GM19025 (cell line): Measurements from ENCODE around the gene EXD3.
"Not testable (repeated sequence)": the region's sequence is repeated elsewhere in the genome, so short reads cannot be mapped to it uniquely, and the experiment has no call there.

Experiments
- ATAC-seq: cut with Tn5 transposase; IDR thresholded peaks from one replicate; pipeline ENCODE4 v1.9.1; 2021; ENCODE audit warnings: mild to moderate bottlenecking, low read depth, moderate library complexity; ENCODE audit not compliant: unreplicated experiment

The EXD3 gene

DNA sequence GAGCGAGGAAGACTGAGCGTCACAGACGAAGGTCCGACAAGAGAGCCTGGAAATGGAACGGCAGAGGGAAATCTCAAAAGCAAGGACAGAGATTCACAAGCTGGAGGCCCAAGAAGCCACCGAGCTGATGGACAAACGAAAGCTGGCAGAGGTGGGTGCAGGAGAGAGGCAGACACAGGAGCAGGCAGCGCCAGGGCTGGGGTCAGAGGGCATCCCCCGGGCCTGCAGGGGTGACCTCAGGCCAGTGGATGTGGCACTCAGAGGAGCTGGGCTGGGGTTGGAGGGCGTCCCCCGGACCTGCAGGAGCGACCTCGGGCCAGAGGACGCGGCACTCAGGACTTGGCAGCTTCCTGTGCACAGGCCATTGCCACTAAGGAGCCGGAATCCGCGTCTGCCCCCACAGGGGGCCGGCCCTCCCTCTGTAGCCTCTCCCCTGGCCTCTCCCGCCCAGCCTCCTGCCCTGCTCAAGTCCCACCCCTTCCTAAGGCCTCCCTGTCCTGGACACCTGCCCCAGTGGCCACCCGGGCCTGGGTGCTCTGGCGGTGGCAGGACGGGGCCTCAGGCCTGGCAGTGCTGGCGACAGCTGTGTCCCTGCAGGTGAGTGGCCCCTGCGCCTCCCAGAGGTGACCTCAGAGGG, 40.4 kb downstream of the EXD3 start:
- no peak for ATAC-seq

DNA sequence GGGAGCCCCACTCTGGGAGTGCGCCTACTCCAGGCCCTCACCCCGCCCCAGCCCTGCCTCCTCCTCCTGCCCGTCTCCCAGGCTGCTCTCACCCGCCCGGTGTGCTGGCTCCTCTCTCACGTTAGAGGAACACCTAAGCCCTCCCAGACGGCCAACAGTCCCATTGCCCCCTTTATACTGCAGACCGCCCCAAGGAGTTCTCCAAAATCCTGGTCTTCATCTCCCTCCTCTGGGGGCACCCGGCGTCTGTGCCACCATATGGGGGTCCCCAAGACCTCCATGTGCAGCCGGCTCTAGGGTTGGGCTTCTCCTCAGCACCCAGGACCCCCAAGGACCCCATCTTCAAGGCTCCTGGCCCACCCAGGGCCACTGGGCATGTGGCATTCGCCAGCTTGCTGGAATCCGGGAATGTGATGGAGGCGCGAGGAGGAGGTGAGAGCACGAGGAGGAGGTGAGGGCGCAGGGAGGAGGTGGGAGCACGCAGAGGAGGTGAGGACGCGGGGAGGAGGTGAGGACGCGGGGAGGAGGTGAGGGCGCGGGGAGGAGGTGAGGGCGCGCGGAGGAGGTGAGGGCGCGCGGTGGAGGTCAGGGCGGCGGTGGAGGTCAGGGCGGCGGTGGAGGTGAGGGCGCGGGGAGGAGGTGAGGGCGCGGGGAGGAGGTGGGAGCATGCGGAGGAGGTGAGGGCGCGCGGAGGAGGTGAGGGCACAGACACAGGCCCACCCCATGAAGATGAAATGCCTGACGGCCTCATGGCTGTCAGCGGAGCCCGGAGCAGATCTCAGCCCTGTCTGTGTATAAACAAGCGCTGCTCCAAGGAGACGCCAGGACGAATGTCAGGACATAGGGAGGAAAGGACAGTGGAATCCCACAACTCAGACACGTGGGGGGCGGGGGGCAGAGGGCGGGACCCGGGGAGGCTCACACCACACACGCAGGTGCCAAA, 41.2 kb downstream of the EXD3 start:
- no peak for ATAC-seq

DNA sequence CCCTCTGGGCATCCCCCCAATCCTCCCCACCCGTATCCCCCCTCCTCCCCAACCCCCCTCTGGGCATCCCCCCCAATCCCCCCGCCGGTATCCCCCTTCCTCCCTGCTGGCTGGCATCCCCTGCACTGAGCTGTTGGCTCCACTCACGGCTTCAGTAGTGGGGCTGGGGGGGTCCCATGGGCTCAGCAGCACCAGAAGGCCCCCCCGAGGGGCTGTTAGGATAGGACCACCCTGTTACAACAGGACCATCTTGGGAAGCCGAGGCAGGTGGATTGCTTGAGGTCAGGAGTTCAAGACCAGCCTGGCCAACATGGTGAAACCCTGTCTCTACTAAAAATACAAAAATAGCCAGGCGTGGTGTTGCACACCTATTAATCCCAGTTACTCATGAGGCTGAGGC, 42.4 kb downstream of the EXD3 start:
- no peak for ATAC-seq

DNA sequence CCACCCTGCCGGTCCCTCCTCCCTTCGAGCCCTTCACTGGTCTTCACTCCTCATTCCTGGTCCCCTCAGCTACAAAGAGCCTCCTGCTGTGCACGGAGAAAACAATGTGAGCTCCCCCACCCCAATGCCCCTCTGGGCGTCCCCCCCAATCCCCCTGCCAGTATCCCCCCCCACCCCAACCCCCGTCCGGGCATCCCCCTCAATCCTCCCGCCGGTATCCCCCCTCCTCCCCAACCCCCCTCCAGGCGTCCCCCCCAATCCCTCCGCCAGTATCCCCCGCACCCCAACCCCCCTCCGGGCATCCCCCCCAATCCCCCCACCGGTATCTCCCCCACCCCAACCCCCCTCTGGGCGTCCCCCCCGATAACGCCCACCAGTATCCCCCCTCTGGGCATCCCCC, 42.8 kb downstream of the EXD3 start:
- ATAC-seq, result no peak

DNA sequence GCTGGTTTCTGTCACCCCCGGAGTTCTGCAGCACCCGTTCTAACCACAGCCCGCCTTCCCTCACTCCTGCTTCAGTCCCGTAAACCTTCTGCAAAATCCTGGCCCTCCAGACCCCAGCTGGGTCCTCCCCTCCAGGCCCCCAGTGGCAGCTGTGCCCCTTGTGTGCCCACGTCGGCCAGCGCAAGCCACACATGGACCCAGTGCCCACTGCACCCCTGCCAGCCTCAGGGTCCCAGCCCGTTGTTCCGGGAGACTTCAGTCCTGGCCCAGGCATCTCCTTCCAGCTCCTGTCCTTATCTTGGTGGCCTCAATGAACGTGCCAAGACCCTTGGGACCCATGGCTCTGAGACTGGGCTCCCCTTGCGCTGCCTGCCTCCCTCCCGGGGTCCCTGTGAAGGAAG, 43.2 kb downstream of the EXD3 start:
- no peak for ATAC-seq

DNA sequence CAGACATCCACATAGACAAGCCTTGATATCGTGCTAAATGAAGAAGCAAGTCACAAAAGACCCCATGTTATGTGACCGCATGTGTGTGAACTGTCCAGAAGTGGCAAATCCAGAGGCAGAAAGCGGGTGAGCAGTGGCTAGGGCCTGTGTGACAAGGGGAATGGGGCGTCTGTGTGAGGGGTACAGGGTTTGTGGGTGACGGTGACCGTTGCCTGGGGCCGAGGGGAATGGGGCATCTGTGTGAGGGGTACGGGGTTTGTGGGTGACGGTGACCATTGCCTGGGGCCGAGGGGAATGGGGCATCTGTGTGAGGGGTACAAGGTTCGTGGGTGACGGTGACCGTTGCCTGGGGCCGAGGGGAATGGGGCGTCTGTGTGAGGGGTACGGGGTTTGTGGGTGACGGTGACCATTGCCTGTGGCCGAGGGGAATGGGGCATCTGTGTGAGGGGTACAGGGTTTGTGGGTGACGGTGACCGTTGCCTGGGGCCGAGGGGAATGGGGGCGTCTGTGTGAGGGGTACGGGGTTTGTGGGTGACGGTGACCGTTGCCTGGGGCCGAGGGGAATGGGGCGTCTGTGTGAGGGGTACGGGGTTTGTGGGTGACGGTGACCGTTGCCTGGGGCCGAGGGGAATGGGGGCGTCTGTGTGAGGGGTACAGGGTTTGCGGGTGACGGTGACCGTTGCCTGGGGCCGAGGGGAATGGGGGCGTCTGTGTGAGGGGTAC, 44.1 kb downstream of the EXD3 start:
- ATAC-seq, result not testable (repeated sequence)

DNA sequence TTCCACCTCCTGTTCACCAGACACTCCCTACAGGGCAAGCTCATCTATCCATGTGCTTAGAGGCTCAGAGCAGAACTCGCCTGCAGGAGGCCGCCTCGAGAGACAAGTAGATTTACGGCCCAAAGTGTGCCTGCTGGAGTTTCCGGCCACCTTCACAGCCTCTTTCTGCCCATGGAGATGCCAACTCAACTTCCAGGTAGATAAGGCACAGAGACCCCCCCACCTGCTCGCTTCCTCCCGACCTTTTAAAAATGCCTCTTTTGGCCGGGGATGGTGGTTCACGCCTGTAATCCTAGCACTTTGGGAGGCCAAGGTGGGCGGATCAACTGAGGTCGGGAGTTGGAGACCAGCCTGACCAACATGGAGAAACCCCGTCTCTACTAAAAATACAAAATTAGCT, 46.6 kb downstream of the EXD3 start:
- ATAC-seq, result no peak

DNA sequence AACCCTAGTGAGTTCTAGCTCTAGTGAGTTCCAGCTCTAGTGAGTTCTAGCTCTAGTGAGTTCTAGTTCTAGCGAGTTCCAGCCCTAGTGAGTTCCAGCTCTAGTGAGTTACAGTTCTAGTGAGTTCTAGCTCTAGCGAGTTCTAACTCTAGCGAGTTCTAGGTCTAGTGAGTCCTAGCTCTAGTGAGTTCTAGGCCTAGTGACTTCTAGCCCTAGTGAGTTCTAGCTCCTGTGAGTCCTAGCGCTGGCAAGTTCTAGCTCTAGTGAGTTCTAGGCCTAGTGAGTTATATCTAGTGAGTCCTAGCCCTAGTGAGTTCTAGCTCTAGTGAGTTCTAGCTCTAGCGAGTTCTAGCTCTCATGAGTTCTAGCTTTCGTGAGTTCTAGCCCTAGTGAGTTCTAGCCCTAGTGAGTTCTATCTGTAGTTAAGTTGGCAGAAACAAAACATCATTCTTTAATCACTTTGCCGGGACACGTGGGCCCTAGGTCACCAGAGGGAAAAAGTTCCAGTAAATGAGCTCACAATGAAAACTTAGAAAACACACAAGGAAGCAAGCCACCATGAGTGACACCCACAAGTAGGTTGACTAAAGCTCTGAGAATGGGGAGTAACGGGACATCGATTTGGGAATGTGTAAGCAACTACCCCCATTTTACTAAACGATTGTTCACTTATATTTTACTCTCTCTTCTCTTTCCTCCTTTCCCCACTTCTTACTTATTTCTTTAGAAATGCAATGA, 47.5 kb downstream of the EXD3 start:
- no peak for ATAC-seq

DNA sequence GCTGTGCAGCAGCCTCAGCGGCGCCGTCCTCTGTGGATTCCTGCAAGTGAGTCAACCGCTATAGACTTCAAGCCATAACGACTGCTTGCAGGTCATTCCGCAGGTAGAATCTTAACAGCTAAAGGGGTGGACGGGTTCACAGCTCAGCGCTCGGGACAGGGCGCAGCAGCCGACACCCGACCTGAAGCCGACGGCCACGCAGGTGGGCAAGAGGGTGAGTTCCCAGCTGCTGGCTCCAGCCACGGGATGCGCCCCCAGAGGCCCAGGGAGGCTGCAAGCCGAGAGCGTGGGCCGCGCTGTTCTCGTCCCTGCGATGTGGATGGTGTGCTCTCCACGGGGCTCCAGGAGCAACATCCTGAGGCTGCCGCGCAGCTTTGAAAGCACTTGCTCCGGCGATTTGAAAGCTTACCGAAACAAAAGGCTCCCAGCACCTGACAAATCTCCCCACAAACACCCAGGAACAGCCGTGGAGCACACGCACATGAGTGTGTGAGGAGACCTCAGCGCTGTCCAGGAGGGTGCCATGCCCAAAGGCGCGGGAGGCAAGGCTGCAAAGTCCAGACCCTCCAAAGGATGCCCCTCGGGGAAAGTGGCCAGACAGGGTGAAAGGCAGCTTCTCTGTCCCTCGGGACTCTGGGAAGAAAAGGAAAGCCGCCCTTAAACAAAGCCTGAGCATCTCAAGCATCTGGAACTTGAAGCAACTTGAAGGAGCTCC, 48.7 kb downstream of the EXD3 start:
- ATAC-seq, result no peak

DNA sequence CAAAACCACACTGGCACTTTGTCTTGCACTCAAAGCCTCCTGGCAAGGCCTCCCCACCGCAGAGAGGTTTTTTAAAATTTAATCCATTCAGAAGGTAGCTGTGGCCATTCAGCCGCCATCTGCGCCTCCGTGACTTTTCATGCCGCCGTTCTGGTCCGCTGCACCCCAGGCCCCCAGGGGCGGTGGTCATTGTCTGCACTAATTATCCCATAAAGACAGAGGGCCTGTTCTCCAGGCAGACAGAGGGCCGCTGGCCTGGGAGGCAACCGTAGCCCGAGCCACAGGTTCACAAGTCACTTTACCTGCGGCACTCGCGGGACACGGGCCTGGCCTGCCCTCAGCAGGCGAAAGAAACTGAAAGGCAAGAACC, 49.4 kb downstream of the EXD3 start:
- ATAC-seq, result no peak

DNA sequence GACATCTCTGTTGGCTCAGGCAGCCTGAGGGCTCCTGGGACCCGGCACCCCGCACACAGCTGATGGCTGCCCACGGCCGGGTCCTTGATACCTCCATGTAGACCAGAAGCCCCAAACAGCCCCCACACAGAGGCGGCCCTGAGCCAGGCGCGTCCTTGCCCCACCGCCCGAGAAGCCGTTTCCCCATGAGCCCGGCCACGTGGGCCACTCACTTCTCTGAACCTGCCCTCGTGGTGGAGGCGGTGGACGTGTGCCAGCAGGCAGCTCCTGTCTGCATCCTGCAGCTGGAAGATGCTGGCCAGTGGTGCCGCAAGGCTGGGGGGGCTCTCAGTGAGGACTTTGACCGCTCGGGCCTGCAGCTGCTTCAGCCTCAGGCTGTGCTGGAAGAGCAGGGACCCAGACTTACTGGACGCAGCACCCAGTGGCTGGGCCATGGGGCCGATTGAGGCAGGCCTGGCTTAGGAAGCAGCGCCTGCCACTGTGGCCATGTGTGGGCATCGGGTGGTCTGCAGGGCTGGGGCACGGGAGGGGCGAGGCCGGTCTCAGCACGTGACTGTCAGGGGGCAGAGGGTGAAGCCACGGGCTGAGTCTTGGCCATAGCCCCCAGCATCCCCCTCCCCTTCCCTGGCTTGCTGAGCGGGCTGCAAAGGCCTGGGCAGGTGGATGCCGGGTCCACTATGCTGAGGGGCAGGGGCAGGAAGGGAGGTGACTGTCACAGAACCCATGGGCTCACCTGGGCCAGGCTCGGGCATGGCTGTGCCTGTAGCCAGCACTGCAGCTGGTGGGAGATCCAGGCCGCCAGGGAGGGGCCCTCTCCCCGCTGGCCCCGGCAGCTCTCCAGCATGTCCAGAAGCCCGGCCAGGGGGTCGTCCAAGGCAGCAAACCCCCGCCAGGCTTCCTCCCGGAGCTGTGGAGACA, 50.0 kb downstream of the EXD3 start:
- ATAC-seq, result no peak

DNA sequence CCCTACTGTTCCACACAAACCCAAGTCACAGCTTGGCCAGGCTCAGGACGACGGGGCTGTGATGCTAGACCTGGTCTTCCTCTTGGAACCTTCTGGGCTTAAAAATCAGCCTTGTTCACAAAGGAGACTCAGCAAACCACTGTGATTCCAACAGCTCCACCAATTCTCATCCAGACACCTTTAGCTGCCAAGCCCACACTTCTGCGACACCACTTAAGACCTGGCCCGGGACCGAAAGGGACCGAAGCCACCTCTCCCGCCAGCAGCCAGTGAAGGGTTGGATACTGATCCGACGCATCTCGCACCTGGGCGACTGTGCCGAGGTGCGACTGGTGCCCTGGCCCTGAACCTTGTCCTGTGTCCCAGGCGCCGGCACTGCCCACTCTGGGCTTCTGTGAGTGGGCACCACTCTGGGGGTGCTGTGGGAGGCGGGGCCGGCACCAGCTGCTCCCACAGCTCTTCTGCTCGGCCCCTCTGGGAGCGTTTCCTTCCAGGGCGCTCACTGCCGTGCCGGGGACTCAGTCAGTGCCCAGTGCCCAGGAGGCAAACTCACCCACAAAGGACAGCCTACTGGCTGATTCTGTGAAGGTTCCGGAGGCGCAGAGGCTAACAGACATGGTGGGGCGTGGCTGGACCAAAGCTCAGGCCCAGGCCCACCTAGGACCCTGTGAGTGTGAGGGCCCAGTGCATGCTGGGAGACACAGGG, 50.9 kb downstream of the EXD3 start:
- no peak for ATAC-seq

DNA sequence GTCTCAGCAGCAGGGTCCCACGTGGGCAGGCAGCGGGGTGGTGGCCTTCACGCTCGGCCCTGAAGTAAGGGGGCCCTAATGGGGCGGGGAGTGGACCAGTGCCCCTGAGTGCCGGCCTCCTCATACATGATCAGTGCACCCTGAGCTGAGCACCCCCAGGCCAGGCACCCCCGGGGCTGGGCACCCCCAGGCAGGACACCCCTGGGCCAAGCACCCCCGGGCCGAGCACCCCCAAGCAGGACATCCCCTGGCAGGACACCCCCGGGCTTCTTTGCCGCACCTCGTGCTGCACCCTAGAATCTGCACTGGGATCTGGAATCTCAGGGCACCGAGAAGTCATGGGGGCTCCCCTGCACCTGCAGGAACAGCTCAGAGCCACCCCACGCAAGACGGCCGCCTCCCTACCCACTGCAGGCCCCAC, 51.4 kb downstream of the EXD3 start:
- ATAC-seq, result no peak

DNA sequence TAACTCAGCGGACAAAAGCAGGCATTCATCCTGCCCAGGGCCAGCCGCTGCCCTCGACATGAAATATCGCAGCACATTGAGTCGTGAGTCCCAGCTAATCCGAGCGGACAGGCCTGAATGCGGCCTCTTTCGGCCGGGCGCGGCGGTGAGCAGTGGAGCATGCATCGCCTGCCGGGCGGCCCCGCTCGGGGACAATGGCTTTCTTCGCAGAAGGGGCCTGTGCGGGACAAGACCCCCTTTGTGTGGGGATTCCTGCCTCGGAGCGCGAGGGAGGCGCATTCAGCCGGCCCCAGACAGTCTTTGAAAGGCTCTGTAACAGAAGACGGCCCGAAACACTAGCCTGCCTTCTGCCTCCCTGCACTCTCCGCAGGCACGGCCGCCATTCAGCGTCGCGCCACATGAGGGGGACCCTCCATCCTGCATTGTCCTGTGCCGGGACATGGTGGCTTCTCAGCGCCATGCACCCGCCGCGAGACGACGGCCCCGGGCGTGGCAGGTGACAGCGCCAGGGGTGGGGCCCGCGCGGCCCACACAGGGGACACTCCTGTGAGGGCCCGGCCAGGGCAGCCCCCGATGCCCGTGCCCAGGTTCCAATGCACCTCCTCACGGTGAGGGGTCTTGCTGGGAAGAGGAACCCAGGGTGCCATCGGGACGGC, 52.0 kb downstream of the EXD3 start:
- no peak for ATAC-seq

DNA sequence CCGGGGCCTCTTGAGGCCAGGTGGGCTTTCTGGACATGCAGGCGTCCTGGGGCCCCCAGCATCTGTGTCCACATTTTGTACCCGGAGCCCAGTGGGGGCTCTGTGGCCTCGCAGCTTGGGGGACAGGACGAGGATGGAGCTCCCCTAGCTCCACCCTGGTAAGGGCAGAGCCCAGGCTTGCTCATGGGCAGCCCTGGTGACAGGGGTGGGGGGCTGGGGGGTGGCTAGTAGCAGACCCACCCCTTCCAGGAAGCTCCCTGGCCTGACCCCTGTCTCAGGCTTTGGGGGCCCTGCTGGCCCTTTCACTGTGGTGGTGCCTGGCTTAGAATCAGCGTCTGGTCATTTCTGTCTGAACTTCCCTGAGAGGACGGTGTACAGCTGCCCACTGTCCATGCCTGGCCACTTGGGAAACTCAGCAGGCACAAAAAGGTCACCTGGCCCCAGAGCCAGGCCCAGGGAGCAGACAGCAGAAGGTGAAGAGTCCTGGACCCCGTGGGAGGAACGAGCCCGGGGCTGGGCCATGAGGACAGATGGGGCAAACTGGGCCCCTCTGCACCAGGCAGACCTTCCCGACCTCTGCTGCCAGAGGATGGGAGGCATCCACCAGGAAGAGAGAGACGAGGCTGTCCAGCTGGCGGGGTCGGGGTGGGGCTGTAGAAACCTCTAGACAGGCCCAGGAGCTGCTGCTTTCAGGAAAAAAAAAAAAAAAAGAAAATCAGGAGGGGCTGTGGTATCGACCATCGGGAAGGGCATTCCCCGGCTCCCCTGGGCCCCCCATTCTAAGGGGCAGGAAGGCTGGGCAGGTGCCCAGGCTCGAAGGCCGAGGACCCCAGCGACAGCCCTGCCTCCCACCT, 52.8 kb downstream of the EXD3 start:
- ATAC-seq, result no peak

DNA sequence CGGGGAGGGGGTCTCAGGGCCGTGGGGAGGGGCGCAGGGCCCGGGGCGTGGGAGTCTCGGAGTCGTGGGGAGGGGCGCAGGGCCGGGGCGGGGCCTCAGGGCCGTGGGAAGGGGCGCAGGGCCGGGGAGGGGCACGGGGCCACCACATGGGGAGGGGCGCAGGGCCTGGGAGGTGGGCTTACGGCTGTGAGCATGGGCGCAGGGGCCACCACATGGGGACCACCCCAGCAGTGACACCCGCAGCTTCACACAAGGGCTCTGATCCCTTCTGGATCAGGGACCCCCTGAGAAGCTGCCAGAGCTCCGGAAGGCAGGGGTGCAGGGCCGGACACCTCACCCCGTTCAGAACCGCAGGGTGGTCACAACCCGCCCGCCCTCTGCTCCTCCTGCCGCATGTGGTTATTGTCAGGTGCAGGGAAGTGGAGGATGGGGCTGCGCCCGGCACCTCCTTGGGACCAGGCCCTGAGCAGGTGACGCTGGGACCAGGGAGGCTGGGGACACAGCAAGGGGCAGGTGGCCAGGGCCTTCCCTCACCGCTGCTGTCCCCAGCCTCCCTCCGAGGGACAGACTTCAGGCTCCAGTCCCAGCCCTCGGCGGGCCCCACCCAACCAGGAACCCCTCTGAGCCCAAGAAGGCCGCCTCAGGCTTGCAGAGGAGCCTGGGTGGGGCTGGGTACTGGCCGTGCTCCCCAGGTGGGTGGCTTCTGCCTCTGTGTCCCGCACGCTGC, 53.7 kb downstream of the EXD3 start:
- ATAC-seq, result no peak
